Duodenal mucosa (tissue), 2 donors: ENCODE results near the gene CFTR.
"Not testable (repeated sequence)": the region's sequence is repeated elsewhere in the genome, so short reads cannot be mapped to it uniquely, and the experiment has no call there.

Experiments used
- H3K27ac ChIP-seq: one replicate; pipeline ENCODE4 v1.7.0; 2013; ENCODE audit warnings: low read depth, low read length
- H3K27me3 ChIP-seq, 2 donors: one replicate each; pipeline ENCODE4 v1.7.0; 2013; ENCODE audit warnings: low read length in 2 of 2, control low read depth in 1 of 2; ENCODE audit not compliant: insufficient read depth in 2 of 2, control insufficient read depth in 1 of 2
- H3K36me3 ChIP-seq, 2 donors: one replicate each; pipeline ENCODE4 v1.7.0; 2013; ENCODE audit warnings: low read length in 2 of 2, control low read depth in 1 of 2; ENCODE audit not compliant: insufficient read depth in 2 of 2, control insufficient read depth in 1 of 2
- H3K4me1 ChIP-seq, 2 donors: one replicate each; pipeline ENCODE4 v1.7.0; 2013; ENCODE audit warnings: low read length in 2 of 2, control low read depth in 1 of 2; ENCODE audit not compliant: insufficient read depth in 2 of 2, control insufficient read depth in 1 of 2
- H3K4me3 ChIP-seq, 2 donors: one replicate each; pipeline ENCODE4 v1.7.0; 2013; ENCODE audit warnings: low read length in 2 of 2, low read depth in 1 of 2
- H3K9ac ChIP-seq, 2 donors: one replicate each; pipeline ENCODE4 v1.7.0; 2013; ENCODE audit warnings: low read length in 2 of 2, low read depth in 1 of 2
- H3K9me3 ChIP-seq, 2 donors: one replicate each; pipeline ENCODE4 v1.7.0; 2013; ENCODE audit warnings: low read length in 2 of 2, control low read depth in 1 of 2; ENCODE audit not compliant: control insufficient read depth in 1 of 2

The CFTR gene

DNA sequence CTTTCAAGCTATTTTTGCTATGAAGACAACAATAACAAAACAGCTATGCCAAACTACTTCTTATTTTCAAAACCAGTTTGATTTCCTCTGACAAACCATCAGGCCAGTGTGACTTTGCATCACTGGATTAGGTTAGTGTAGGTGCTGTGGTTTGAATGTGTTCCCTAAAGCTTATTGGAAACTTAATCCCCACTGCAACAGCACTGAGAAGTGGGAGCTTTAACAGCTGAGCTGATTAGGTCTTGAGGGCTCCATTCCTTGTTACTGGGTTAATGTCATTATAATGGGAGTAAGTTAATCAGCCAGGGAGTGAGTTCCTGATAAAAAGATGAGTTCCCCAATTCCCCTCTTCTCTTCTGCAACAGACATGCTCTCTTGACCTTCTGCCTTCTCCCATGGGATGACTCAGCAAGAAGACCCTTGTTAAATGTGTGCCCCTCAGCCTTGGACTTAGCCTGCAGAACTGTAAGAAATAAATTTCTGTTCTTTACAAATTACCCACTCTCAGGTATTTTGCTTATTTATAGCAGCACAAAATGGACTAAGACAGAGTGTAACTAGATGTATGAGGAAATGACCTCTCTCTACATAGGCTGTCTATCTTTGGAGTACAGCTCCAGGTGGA is 206.6 kb downstream of the CFTR start:
- Histone ChIP-seq H3K36me3 (no peaks in the 10 kb centered on the region), H3K9me3 (no peaks in the 10 kb centered on the region), H3K4me3 (no peak overlapping the region), H3K27ac (no peak overlapping the region), H3K4me1 (peaks cover 9 to 20% of the 10 kb centered on the region in 2 donors), H3K27me3 (no peaks in the 10 kb centered on the region), H3K9ac (no peak overlapping the region)

DNA sequence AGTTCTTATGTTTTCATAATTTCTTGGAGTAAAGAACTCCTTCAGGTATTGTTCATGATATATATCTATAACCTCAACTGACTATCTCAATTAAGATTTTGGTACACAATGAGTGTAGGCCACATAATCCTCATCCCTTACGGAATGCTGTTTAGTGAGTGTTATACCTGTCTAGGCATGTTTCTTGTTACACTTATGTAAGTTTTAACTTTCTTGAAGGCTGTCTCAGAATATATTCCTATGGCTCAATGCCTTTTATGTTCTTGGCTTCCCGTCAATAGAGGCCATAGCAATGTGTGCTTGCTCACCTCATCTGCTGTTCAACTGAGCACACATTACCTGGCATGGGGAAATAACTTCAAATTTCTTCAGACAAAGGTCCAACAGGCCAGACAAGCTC is 208.3 kb downstream of the CFTR start:
- Histone ChIP-seq H3K27ac (no peak overlapping the region), H3K4me3 (no peak overlapping the region), H3K4me1 (peaks cover 8 to 17% of the 10 kb centered on the region in 2 donors), H3K9ac (no peak overlapping the region), H3K27me3 (no peaks in the 10 kb centered on the region), H3K36me3 (no peaks in the 10 kb centered on the region), H3K9me3 (no peaks in the 10 kb centered on the region)

DNA sequence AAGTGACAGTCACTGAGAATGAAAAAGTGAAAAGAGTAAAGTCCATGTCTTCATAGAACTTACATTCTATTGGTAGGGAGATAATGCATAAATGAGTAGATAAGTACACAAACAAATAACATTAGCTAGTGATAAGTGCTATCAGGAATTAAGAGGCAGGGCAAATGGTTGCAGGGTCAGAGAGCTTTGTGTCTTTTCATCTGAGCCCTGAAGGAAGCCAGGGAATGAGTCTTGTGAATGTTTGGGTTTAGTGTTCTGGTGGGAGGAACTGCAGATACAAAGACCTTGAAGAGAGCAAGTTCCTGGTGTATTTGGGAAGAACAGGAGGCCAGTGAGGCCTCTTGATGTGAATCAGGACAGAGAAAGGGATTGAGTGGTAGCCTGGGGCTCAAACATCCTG is 209.6 kb downstream of the CFTR start:
- Histone ChIP-seq H3K9me3 (no peaks in the 10 kb centered on the region), H3K36me3 (no peaks in the 10 kb centered on the region), H3K4me3 (peak overlapping the region; percentile 38 to 48), H3K4me1 (peaks cover 0 to 8% of the 10 kb centered on the region in 2 donors), H3K27me3 (no peaks in the 10 kb centered on the region), H3K9ac (no peak overlapping the region), H3K27ac (no peak overlapping the region)

DNA sequence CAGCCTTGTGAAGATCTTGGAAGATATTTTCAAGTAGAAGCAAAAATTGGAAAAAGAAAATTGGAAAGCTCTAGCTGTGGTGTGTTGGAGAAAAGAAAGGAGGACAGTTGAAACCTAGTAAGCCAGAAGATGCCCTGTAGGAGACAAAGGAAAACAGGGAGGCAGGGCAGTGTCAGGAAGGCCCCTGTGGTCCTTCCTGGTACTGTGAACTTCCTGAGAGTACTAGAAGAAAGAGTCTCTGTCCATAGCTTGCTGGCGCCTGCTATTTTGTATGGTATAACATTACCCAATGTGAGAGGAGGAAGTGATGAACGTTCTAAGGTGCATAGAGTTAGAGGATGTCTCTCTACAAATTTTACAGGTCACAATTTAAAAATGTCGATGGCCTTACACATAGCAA is 210.3 kb downstream of the CFTR start:
- H3K4me1 ChIP-seq, result peaks cover 0 to 8% of the 10 kb centered on the region in 2 donors
- H3K36me3 ChIP-seq, result no peaks in the 10 kb centered on the region
- no peak overlapping the region for H3K9ac ChIP-seq
- H3K4me3 ChIP-seq, result peak overlapping the region; percentile 38 to 48
- no peaks in the 10 kb centered on the region for H3K27me3 ChIP-seq
- H3K9me3 ChIP-seq, result no peaks in the 10 kb centered on the region
- no peak overlapping the region for H3K27ac ChIP-seq

DNA sequence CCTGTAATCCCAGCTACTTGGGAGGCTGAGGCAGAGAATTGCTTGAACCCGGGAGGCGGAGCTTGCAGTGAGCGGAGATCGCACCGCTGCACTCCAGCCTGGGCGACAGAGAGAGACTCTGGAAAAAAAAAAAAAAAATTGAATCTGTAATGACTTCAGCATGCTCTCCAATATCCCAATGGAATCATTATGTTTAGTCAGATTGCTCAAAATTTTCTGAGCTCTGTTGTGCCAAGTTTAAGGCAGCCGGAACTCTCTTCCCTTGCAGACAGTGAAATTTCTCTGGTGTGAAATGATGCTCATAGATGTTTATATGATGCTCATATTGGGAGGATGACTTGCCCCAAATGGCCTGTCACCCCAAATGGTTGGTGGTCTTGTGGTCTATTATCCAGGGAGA is 212.5 kb downstream of the CFTR start:
- Histone ChIP-seq H3K4me3 (no peak overlapping the region), H3K36me3 (no peaks in the 10 kb centered on the region), H3K4me1 (peaks cover 4 to 19% of the 10 kb centered on the region in 2 donors)

DNA sequence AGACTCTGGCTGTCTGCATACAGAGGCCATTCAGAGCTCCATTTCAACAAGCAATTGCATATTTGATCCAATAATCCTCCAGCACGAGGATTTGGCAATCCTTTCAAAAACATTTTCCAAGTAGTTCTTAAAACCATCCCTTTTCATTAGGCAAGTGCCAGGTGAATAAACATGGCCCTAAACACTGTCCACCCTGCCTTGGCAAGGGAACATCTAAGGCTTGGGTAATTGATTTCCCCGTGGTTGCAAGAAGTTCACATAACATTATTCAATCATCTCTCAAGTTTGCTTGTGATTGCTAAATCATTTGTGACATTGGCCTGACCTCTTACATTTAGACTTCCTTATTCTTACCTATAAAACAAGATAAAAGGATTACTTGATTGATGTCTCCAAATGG is 218.2 kb downstream of the CFTR start:
- Histone ChIP-seq H3K9ac (no peak overlapping the region), H3K9me3 (no peaks in the 10 kb centered on the region), H3K4me1 (peaks cover 4 to 11% of the 10 kb centered on the region in 2 donors), H3K36me3 (no peaks in the 10 kb centered on the region), H3K27me3 (no peaks in the 10 kb centered on the region), H3K4me3 (no peak overlapping the region), H3K27ac (no peak overlapping the region)

More for the DNA sequence above, 212.5 kb downstream of the CFTR start:
- no peaks in the 10 kb centered on the region for H3K9me3 ChIP-seq
- no peak overlapping the region for H3K27ac ChIP-seq
- no peaks in the 10 kb centered on the region for H3K27me3 ChIP-seq
- no peak overlapping the region for H3K9ac ChIP-seq

DNA sequence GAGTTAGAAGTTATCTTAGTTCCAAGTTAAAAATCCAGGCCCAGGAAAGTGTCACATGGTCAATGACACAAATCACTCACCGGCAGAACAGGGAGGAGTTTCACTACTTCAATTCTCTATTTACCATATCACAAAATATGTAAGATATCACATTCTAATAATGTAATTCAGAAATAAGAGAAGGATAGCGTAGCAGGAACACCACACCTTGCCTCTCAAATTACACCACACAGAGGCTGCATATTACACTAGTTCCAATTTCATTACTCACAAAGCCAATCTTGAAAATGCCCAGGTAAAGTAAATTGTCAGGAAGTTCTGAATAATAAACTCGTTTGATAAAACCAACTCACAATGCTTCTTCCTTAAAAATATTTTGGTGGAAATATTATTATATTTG is 224.2 kb downstream of the CFTR start:
- Histone ChIP-seq H3K36me3 (no peaks in the 10 kb centered on the region), H3K9me3 (no peaks in the 10 kb centered on the region)

DNA sequence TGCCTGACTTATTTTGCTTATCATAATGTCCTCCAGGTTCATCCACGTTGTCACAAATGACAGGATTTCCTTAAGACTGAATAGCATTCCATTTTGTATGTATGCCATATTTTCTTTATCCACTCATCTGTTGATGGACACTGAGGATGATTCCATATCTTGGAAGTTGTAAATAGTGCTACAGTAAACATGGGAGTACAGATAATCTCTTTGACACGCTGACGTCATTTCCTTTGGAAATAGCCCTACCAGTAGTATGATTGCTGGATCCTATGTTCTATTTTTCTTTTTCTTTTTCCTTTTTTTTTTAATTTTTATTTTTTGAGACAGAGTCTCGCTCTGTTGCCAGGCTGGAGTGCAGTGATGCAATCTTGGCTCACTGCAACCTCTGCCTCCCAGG is 225.8 kb downstream of the CFTR start:
- Histone ChIP-seq H3K4me3 (no peak overlapping the region), H3K36me3 (no peaks in the 10 kb centered on the region), H3K9me3 (no peaks in the 10 kb centered on the region), H3K27ac (no peak overlapping the region), H3K27me3 (no peaks in the 10 kb centered on the region), H3K9ac (no peak overlapping the region), H3K4me1 (no peaks in the 10 kb centered on the region)

More for the DNA sequence above, 224.2 kb downstream of the CFTR start:
- Histone ChIP-seq H3K27ac (no peak overlapping the region), H3K4me1 (no peaks in the 10 kb centered on the region), H3K9ac (no peak overlapping the region), H3K4me3 (no peak overlapping the region), H3K27me3 (no peaks in the 10 kb centered on the region)

DNA sequence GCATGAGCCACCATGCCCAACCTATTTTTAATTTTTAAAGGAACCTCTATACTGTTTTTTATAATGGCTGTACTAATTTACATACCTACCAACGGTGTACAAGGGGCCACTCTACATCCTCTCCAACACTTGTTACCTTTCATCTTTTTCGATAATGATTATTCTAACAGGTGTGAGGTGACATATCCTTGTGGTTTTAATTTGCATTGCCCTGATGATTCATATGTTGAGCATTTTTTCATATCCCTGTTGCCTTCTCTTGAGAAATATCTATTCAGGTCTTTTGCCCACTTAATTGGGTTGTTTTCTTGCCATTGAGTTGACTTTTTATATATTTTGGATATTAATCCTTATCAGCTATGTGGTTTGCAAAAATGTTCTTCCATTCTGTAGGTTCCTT is 226.4 kb downstream of the CFTR start:
- Histone ChIP-seq H3K4me1 (no peaks in the 10 kb centered on the region), H3K27ac (no peak overlapping the region), H3K9ac (no peak overlapping the region), H3K4me3 (no peak overlapping the region), H3K36me3 (no peaks in the 10 kb centered on the region), H3K9me3 (no peaks in the 10 kb centered on the region), H3K27me3 (no peaks in the 10 kb centered on the region)

DNA sequence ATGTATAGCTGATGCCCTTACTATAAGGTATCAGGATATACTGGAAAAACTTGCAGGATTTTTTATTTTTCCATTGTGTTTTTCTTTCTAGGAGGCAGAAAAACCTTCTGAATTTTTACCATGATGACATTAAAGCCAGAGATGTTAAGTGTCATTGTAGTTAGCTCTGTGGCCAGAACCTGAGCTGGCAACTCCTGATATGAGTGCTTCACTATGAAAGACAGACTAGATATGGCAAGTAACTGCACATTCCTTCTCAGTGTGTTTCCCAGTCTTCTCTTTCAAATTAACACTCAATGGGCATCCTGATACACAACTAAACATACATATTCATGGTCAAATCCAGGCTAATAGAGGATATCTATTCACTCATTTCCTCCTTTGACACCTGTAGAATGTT is 227.3 kb downstream of the CFTR start:
- H3K9ac ChIP-seq, result no peak overlapping the region
- peaks cover 0 to 2% of the 10 kb centered on the region in 2 donors for H3K36me3 ChIP-seq
- no peak overlapping the region for H3K4me3 ChIP-seq
- H3K27ac ChIP-seq, result no peak overlapping the region
- no peaks in the 10 kb centered on the region for H3K9me3 ChIP-seq
- H3K4me1 ChIP-seq, result no peaks in the 10 kb centered on the region
- H3K27me3 ChIP-seq, result no peaks in the 10 kb centered on the region

DNA sequence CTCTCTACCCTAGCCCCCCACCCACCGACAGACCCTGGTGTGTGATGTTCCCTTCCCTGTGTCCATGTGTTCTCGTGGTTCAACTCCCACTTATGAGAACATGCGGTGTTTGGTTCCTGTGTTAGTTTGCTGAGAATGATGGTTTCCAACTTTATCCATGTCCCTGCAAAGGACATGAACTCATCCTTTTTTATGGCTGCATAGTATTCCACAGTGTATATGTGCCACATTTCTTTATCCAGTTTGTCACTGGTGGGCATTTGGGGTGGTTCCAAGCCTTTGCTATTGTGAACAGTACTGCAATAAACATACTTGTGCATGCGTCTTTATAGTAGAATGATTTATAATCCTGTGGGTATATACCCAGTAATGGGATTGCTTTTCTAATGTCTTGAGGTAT is 228.3 kb downstream of the CFTR start:
- H3K27me3 ChIP-seq, H3K9me3 ChIP-seq, H3K9ac ChIP-seq, H3K4me1 ChIP-seq, H3K27ac ChIP-seq, H3K4me3 ChIP-seq, H3K36me3 ChIP-seq: not testable (repeated sequence)
